ENCODE results near the gene DUSP3. TPM values are rescaled to one million over a fixed set of nuclear protein-coding genes. Genes with fewer than 3 reads are reported as not detected.

Gene DUSP3
- total RNA-seq, 4 donors from 2014 or later, result 37.1 to 120 (median 87.1) TPM

GRCh38 chr17:43789482-43789881 lies 10.7 kb upstream of the DUSP3 start:
- no peak overlapping the region for H3K27ac ChIP-seq
- H3K9me3 ChIP-seq, result no peaks in the 10 kb centered on the region
- no peaks in the 10 kb centered on the region for H3K4me1 ChIP-seq
- no peak for DNase-seq
- no peak overlapping the region for H3K4me3 ChIP-seq
- TF ChIP-seq CTCF (IDR thresholded peaks at IDR 0.05) (no peak), POLR2A (IDR thresholded peaks at IDR 0.05) (no peak)
- H3K36me3 ChIP-seq, result no peaks in the 10 kb centered on the region
- H3K27me3 ChIP-seq, result no peaks in the 10 kb centered on the region

GRCh38 chr17:43788540-43788939 lies 9.8 kb upstream of the DUSP3 start:
- no peak overlapping the region for H3K27ac ChIP-seq
- DNase-seq, result no peak
- H3K4me1 ChIP-seq, result no peaks in the 10 kb centered on the region
- no peaks in the 10 kb centered on the region for H3K27me3 ChIP-seq
- TF ChIP-seq POLR2A (IDR thresholded peaks at IDR 0.05), result no peak
- no peak overlapping the region for H3K4me3 ChIP-seq
- H3K9me3 ChIP-seq, result no peaks in the 10 kb centered on the region
- no peaks in the 10 kb centered on the region for H3K36me3 ChIP-seq

DNA sequence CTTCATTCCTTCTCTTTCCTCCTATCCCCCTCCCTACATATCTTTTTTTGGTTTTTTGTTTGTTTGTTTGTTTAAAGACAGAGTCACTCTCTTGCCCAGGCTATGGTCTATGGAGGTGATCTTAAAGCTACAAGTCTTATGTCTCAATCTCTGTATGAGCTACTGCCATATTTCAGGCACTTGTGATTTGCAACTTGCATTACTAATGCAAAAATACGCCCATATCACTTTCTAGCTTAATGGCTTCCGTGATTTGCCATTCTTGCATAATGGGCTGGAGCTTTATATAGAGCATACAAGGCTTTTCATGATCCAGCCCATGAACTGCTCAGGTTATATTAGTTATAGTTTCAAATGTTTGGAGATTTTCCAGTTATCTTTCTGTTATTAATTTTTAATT lies 9.0 kb upstream of the DUSP3 start:
- no peak overlapping the region for H3K4me3 ChIP-seq

DNA sequence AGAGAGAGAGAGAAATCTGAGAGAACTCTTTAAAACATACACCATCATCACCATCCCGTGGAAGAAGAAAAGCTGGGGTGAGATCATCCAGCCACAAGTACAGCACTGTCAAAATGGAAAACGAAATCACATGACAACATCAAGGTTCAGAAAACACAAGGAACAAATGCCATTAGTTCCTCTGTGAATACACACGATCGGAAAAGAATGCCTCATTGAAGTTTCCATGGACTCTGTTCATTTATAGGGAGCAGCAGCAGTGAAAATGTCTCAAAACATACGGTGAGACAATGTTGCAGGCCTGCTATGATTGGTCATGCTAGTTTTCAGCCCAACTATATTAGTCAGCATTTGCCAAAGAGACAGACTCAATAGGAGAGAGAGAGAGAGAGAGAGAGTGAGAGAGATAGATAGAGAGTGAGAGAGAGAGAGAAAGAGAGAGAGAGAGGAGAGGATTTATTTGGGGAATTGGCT lies 5.9 kb upstream of the DUSP3 start:
- Histone ChIP-seq H3K4me3 (no peak overlapping the region), H3K27me3 (no peaks in the 10 kb centered on the region), H3K9me3 (no peaks in the 10 kb centered on the region), H3K36me3 (no peaks in the 10 kb centered on the region), H3K4me1 (peaks cover 0 to 6% (median 1%) of the 10 kb centered on the region in 4 donors), H3K27ac (no peak overlapping the region)
- TF ChIP-seq CTCF (IDR thresholded peaks at IDR 0.05), result no peak
- no peak for TF ChIP-seq POLR2A (IDR thresholded peaks at IDR 0.05)
- no peak for DNase-seq

More for the DNA sequence above, 9.0 kb upstream of the DUSP3 start:
- no peaks in the 10 kb centered on the region for H3K27me3 ChIP-seq
- no peaks in the 10 kb centered on the region for H3K9me3 ChIP-seq
- no peaks in the 10 kb centered on the region for H3K36me3 ChIP-seq
- H3K4me1 ChIP-seq, result no peaks in the 10 kb centered on the region
- TF ChIP-seq CTCF (IDR thresholded peaks at IDR 0.05) (no peak), POLR2A (IDR thresholded peaks at IDR 0.05) (no peak)
- no peak for DNase-seq
- H3K27ac ChIP-seq, result no peak overlapping the region

- Histone ChIP-seq H3K27ac (no peak overlapping the region), H3K4me3 (no peak overlapping the region), H3K27me3 (no peaks in the 10 kb centered on the region), H3K9me3 (no peaks in the 10 kb centered on the region), H3K4me1 (peaks cover 0 to 11% (median 5%) of the 10 kb centered on the region in 4 donors), H3K36me3 (no peaks in the 10 kb centered on the region)
- TF ChIP-seq POLR2A (IDR thresholded peaks at IDR 0.05) (no peak), CTCF (IDR thresholded peaks at IDR 0.05) (no peak)
- DNase-seq, result no peak
These were observed 5.3 kb upstream of the DUSP3 start for GRCh38 chr17:43784068-43784467.

- Histone ChIP-seq H3K9me3 (no peaks in the 10 kb centered on the region), H3K27ac (no peak overlapping the region), H3K4me3 (no peak overlapping the region), H3K27me3 (no peaks in the 10 kb centered on the region), H3K36me3 (no peaks in the 10 kb centered on the region), H3K4me1 (peaks cover 0 to 11% (median 5%) of the 10 kb centered on the region in 4 donors)
- no peak for DNase-seq
- no peak for TF ChIP-seq POLR2A (IDR thresholded peaks at IDR 0.05)
- TF ChIP-seq CTCF (IDR thresholded peaks at IDR 0.05), result no peak
These were observed 4.3 kb upstream of the DUSP3 start for GRCh38 chr17:43782913-43783680.

All from Peyer's patch (tissue), 4 donors.